B cell (primary cell): ENCODE measurements around the gene FCF1. TPM values are rescaled to one million over a fixed set of nuclear protein-coding genes. Genes with fewer than 3 reads are reported as not detected.

Experiments used
- ATAC-seq: fragments of 200-7000 bp; cut with Tn5 transposase; one replicate; pipeline ENCODE4 v1.10.0; 2021; ENCODE audit warnings: low read depth, mild to moderate bottlenecking, moderate number of reproducible peaks, moderate library complexity
- CTCF ChIA-PET: fragments of 350-600 bp; sonication (Branson Sonifier 250); formaldehyde crosslinking; loops from one replicate; lab custom pipeline; 2021; ENCODE audit warnings: antibody characterized with exemption, inconsistent platforms; lab: Charles Lee
- POLR2A ChIA-PET: fragments of 350-600 bp; sonication (Branson Sonifier 250); formaldehyde crosslinking; loops from one replicate; lab custom pipeline; 2021; ENCODE audit warnings: antibody characterized with exemption; lab: Charles Lee
- DNase-seq: peaks from one replicate; pipeline ENCODE4 v3.0.0; 2013
- H2AFZ ChIP-seq: 2 replicates; pipeline ENCODE4 v1.6.1; 2012; ENCODE audit warnings: mild to moderate bottlenecking, low read depth, low read length; ENCODE audit not compliant: insufficient read depth, poor library complexity, severe bottlenecking
- H3K27ac ChIP-seq, 2 donors: 1 replicate in 1 of 2; 2 replicates in 1 of 2; pipeline ENCODE4 v1.5.1; 2012 to 2013; ENCODE audit warnings: low read length in 2 of 2, mild to moderate bottlenecking in 2 of 2, moderate library complexity in 1 of 2
- H3K27me3 ChIP-seq, 4 experiments: fragments of 200-600 bp in 1 of 4; sonication (generic) in 1 of 4; replicated peaks in 1 of 4; 1 replicate in 2 of 4; 2 replicates in 2 of 4; pipeline versions ENCODE4 v1.6.1 to v1.7.0; 2013 to 2016; ENCODE audit warnings: low read length in 3 of 4, mild to moderate bottlenecking in 2 of 4, mixed read lengths in 1 of 4, moderate library complexity in 1 of 4; ENCODE audit not compliant: insufficient read depth in 4 of 4, control insufficient read depth in 3 of 4; ENCODE audit errors: control extremely low read depth in 1 of 4
- H3K36me3 ChIP-seq, 2 experiments: replicated peaks in 1 of 2; 1 replicate in 1 of 2; 2 replicates in 1 of 2; pipeline versions ENCODE4 v1.6.1 to v1.7.1; 2013; ENCODE audit warnings: low read length in 1 of 2; ENCODE audit not compliant: insufficient read depth in 2 of 2, control insufficient read depth in 1 of 2; ENCODE audit errors: control extremely low read depth in 1 of 2, extremely low read depth in 1 of 2
- H3K4me1 ChIP-seq, 2 donors: fragments of 200-600 bp in 1 of 2; sonication (generic) in 1 of 2; 1 replicate in 1 of 2; 2 replicates in 1 of 2; pipeline versions ENCODE4 v1.5.1 to v1.6.1; 2013 to 2017; ENCODE audit warnings: low read length in 2 of 2; ENCODE audit not compliant: control insufficient read depth in 2 of 2, insufficient read depth in 2 of 2
- H3K4me2 ChIP-seq: replicated peaks from 2 replicates; pipeline ENCODE3; 2012; ENCODE audit warnings: mild to moderate bottlenecking, low read depth, low read length; ENCODE audit not compliant: poor library complexity, severe bottlenecking
- H3K4me3 ChIP-seq, 5 experiments: fragments of 200-600 bp in 1 of 5; sonication (generic) in 1 of 5; 1 replicate in 3 of 5; 2 replicates in 2 of 5; pipeline versions ENCODE4 v1.5.1 to v1.7.0; 2011 to 2016; ENCODE audit warnings: low read length in 4 of 5, mild to moderate bottlenecking in 4 of 5, low read depth in 2 of 5, control low read depth in 1 of 5, moderate library complexity in 1 of 5; ENCODE audit not compliant: insufficient read depth in 1 of 5; ENCODE audit errors: control extremely low read depth in 1 of 5, extremely low read depth in 1 of 5
- H3K79me2 ChIP-seq: fragments of 200-600 bp; sonication (generic); one replicate; pipeline ENCODE4 v1.6.0; 2016; ENCODE audit warnings: low read length; ENCODE audit not compliant: control insufficient read depth, insufficient read depth
- H3K9ac ChIP-seq: fragments of 200-600 bp; sonication (generic); 2 replicates; pipeline ENCODE4 v1.6.1; 2017; ENCODE audit warnings: mild to moderate bottlenecking, low read length, moderate library complexity
- H3K9me3 ChIP-seq, 3 donors: one replicate each; pipeline versions ENCODE4 v1.6.1 to v1.7.1; 2013; ENCODE audit warnings: low read length in 2 of 3; ENCODE audit not compliant: control insufficient read depth in 2 of 3, insufficient read depth in 1 of 3; ENCODE audit errors: control extremely low read depth in 1 of 3
- H4K20me1 ChIP-seq: 2 replicates; pipeline ENCODE4 v1.6.0; 2012; ENCODE audit warnings: mild to moderate bottlenecking, low read length; ENCODE audit not compliant: insufficient read depth, control insufficient read depth, poor library complexity, severe bottlenecking
- H3K27ac Mint-ChIP-seq: one replicate; pipeline ENCODE4 v1.8.0; 2021; ENCODE audit warnings: mixed read lengths
- H3K27me3 Mint-ChIP-seq: one replicate; pipeline ENCODE4 v1.8.0; 2021; ENCODE audit warnings: mixed read lengths
- H3K4me1 Mint-ChIP-seq: one replicate; pipeline ENCODE4 v1.8.0; 2021; ENCODE audit warnings: mixed read lengths
- H3K4me3 Mint-ChIP-seq: one replicate; pipeline ENCODE4 v1.8.0; 2021; ENCODE audit warnings: mixed read lengths
- H3K9me3 Mint-ChIP-seq: one replicate; pipeline ENCODE4 v1.8.0; 2022; ENCODE audit warnings: mixed read lengths; ENCODE audit not compliant: insufficient read depth
- EZH2 ChIP-seq: IDR thresholded peaks from 2 replicates; pipeline ENCODE4 v1.6.1; 2012; ENCODE audit warnings: borderline replicate concordance, low read depth, mild to moderate bottlenecking, moderate library complexity, low read length; ENCODE audit not compliant: insufficient read depth, poor library complexity, severe bottlenecking
- WGBS: methylation state at CpG from one replicate; pipeline ENCODE4 v1.1.5; 2013; ENCODE audit warnings: missing lambda C conversion rate; ENCODE audit not compliant: insufficient coverage; 5-methylcytosine and 5-hydroxymethylcytosine counted together
- intact Hi-C: fragments of 100-400 bp; cut with micrococcal nuclease; formaldehyde crosslinking; loops from one replicate; pipeline ENCODE4 v1.10.0; 2022
- polyA plus RNA-seq: library from polyadenylated mRNA; depleted of rRNA; stranded (reverse); fragments of >200 nt; gene quantifications from 2 replicates; pipeline ENCODE4 v1.2.3, GENCODE V29; 2012
- total RNA-seq, 2 donors: library from RNA; stranded (reverse); fragments of 120-200 nt in 1 of 2; gene quantifications; 1 replicate in 1 of 2; 2 replicates in 1 of 2; pipeline versions ENCODE4 v1.2.3 to v1.2.4, GENCODE V29; 2013 to 2022
- TF ChIP-seq, protein P1 (sequence below): fragments of 200-600 bp; IDR thresholded peaks from one replicate; pipeline ENCODE4 v1.8.0; 2022; ENCODE audit warnings: antibody characterized with exemption, mild to moderate bottlenecking

Gene FCF1
- total and polyA plus RNA-seq, 2 donors (not counting 1 experiment from before 2014, with no cell fraction given) = 21.1 to 41.6 TPM

- peaks cover under 1% of the 10 kb centered on the region for H3K9me3 Mint-ChIP-seq
- no peak for ATAC-seq
- DNase-seq = no peak
- H3K27me3 Mint-ChIP-seq = no peaks in the 10 kb centered on the region
- TF ChIP-seq EZH2 = no peak
- TF ChIP-seq, protein P1, sequence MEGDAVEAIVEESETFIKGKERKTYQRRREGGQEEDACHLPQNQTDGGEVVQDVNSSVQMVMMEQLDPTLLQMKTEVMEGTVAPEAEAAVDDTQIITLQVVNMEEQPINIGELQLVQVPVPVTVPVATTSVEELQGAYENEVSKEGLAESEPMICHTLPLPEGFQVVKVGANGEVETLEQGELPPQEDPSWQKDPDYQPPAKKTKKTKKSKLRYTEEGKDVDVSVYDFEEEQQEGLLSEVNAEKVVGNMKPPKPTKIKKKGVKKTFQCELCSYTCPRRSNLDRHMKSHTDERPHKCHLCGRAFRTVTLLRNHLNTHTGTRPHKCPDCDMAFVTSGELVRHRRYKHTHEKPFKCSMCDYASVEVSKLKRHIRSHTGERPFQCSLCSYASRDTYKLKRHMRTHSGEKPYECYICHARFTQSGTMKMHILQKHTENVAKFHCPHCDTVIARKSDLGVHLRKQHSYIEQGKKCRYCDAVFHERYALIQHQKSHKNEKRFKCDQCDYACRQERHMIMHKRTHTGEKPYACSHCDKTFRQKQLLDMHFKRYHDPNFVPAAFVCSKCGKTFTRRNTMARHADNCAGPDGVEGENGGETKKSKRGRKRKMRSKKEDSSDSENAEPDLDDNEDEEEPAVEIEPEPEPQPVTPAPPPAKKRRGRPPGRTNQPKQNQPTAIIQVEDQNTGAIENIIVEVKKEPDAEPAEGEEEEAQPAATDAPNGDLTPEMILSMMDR = no peak
- Histone ChIP-seq H3K27me3 (no peaks in the 10 kb centered on the region), H3K79me2 (peaks cover 77% of the 10 kb centered on the region), H3K27ac (no peak overlapping the region), H3K4me1 (no peaks in the 10 kb centered on the region), H3K9ac (no peak overlapping the region), H4K20me1 (peaks cover 42% of the 10 kb centered on the region), H3K36me3 (peaks cover 5 to 26% of the 10 kb centered on the region in 2 experiments), H2AFZ (no peak overlapping the region), H3K4me2 (no peak overlapping the region), H3K9me3 (peaks cover 0 to 9% (median 7%) of the 10 kb centered on the region in 3 donors), H3K4me3 (no peak overlapping the region)
- H3K27ac Mint-ChIP-seq = no peak overlapping the region
- ChIA-PET POLR2A (no interaction called here), CTCF (no interaction called here)
- H3K4me1 Mint-ChIP-seq = peaks cover 2% of the 10 kb centered on the region
- 86% methylated on average over 2 of the region's 2 CpGs for WGBS
- intact Hi-C loops = no loop called here
- no peak overlapping the region for H3K4me3 Mint-ChIP-seq
These were observed 15.4 kb upstream of the FCF1 start for GRCh38 chr14:74697543-74697942.

DNA sequence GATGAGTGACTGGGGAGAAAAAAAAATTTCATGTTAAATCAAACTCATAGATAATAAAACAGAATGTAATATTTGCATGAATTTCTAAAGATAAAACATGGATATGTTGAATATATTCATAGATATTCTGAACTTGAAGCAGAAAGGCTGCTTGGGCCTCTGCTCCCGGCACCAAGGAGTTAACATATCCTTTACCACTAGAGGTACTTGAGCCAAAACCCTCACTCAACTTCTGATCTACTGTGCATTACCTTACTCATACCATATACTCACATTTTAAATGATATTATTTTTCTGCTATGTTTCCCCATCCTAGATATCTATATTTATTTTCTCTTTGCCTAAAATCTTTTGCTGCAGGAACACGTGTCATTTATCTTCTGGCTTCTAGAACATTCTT is 15.0 kb upstream of the FCF1 start:
- Histone ChIP-seq H3K27me3 (no peaks in the 10 kb centered on the region), H3K4me1 (no peaks in the 10 kb centered on the region), H4K20me1 (peaks cover 39% of the 10 kb centered on the region), H3K9ac (no peak overlapping the region), H3K27ac (no peak overlapping the region), H3K36me3 (peaks cover 5 to 26% of the 10 kb centered on the region in 2 experiments), H2AFZ (no peak overlapping the region), H3K4me3 (no peak overlapping the region), H3K9me3 (peaks cover 0 to 9% (median 9%) of the 10 kb centered on the region in 3 donors), H3K79me2 (peaks cover 78% of the 10 kb centered on the region), H3K4me2 (no peak overlapping the region)
- H3K4me1 Mint-ChIP-seq = peaks cover 2% of the 10 kb centered on the region
- no peaks in the 10 kb centered on the region for H3K27me3 Mint-ChIP-seq
- ATAC-seq = no peak
- no peak for DNase-seq
- H3K27ac Mint-ChIP-seq = no peak overlapping the region
- CTCF ChIA-PET = no interaction called here
- POLR2A ChIA-PET = no interaction called here
- no peak overlapping the region for H3K4me3 Mint-ChIP-seq
- H3K9me3 Mint-ChIP-seq = peaks cover 5% of the 10 kb centered on the region
- WGBS = 100% methylated on average over 1 of the region's 2 CpGs
- intact Hi-C loops = no loop called here
- TF ChIP-seq, protein P1 = no peak
- TF ChIP-seq EZH2 = no peak
